Neutrophil (primary cell): ENCODE measurements around the gene IGSF21.

Experiments
- H3K27ac ChIP-seq: fragments of 200-600 bp; sonication (generic); 2 replicates; pipeline ENCODE4 v1.5.1; 2016; ENCODE audit warnings: mild to moderate bottlenecking, moderate library complexity
- H3K27me3 ChIP-seq: fragments of 200-600 bp; sonication (generic); 2 replicates; pipeline ENCODE4 v1.6.0; 2016; ENCODE audit warnings: mild to moderate bottlenecking
- H3K36me3 ChIP-seq: fragments of 200-600 bp; sonication (generic); 2 replicates; pipeline ENCODE4 v1.5.1; 2017
- H3K4me1 ChIP-seq, 2 experiments: fragments of 200-600 bp in 1 of 2; sonication (generic) in 1 of 2; 1 replicate in 1 of 2; 2 replicates in 1 of 2; pipeline versions ENCODE4 v1.5.1 to v1.6.1; 2013 to 2016; ENCODE audit warnings: low read depth in 1 of 2, low read length in 1 of 2, mild to moderate bottlenecking in 1 of 2, moderate library complexity in 1 of 2; ENCODE audit not compliant: control insufficient read depth in 1 of 2, insufficient read depth in 1 of 2
- H3K4me3 ChIP-seq, 2 experiments: fragments of 200-600 bp in 1 of 2; sonication (generic) in 1 of 2; 1 replicate in 1 of 2; 2 replicates in 1 of 2; pipeline ENCODE4 v1.5.1; 2013 to 2016; ENCODE audit warnings: low read depth in 1 of 2, low read length in 1 of 2, mild to moderate bottlenecking in 1 of 2, moderate library complexity in 1 of 2
- H3K9me3 ChIP-seq: fragments of 200-600 bp; sonication (generic); 2 replicates; pipeline ENCODE4 v1.5.1; 2016
- TF ChIP-seq, protein P1 (sequence below): fragments of 200-600 bp; sonication (generic); IDR thresholded peaks from 2 replicates; pipeline ENCODE4 v1.5.1; 2016; ENCODE audit warnings: antibody characterized with exemption

Gene IGSF21

DNA sequence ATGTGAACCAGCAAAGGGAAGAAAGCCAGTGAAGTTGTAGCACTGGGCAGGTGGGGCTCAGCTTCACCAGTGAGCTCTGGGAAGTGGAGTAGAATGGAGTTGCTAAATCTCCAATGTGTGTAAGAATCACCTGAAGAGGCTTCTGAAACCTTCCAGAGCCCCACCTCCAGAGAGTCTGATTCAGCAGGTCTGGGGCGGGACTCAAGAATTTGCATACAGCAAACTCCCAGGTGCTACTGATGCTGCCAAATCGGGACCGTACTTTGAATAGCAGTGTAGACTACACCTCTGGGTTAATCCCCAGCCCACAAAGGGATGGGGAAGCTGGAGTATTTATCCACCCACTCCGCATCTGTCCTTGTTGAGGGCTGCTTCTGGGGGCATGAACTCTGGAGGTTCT, 154.3 kb downstream of the IGSF21 start:
- no peaks in the 10 kb centered on the region for H3K9me3 ChIP-seq
- H3K27me3 ChIP-seq: no peaks in the 10 kb centered on the region
- no peak overlapping the region for H3K27ac ChIP-seq
- no peaks in the 10 kb centered on the region for H3K4me1 ChIP-seq
- TF ChIP-seq, protein P1, sequence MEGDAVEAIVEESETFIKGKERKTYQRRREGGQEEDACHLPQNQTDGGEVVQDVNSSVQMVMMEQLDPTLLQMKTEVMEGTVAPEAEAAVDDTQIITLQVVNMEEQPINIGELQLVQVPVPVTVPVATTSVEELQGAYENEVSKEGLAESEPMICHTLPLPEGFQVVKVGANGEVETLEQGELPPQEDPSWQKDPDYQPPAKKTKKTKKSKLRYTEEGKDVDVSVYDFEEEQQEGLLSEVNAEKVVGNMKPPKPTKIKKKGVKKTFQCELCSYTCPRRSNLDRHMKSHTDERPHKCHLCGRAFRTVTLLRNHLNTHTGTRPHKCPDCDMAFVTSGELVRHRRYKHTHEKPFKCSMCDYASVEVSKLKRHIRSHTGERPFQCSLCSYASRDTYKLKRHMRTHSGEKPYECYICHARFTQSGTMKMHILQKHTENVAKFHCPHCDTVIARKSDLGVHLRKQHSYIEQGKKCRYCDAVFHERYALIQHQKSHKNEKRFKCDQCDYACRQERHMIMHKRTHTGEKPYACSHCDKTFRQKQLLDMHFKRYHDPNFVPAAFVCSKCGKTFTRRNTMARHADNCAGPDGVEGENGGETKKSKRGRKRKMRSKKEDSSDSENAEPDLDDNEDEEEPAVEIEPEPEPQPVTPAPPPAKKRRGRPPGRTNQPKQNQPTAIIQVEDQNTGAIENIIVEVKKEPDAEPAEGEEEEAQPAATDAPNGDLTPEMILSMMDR: no peak
- no peak overlapping the region for H3K4me3 ChIP-seq
- no peaks in the 10 kb centered on the region for H3K36me3 ChIP-seq

DNA sequence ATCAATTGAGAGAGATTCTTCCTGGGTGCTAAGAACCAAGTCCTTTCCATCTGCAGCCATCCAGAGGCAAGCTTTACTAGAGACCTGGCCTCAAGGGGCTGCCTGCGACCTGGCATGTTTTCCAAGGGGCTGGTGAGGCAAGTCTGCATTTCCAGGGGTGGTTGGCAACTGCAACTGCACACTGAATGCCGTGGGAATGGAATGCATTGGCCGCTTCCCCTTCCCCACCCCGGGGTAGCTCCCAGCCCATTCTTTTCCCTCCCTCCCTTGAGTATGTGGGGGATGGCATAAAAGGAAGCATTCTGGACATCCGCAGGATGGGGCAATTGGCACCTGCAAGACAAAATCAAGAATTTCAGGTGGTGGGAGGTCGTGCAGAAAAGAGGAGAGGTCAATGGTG, 155.1 kb downstream of the IGSF21 start:
- Histone ChIP-seq H3K4me3 (no peak overlapping the region), H3K4me1 (no peaks in the 10 kb centered on the region), H3K27ac (no peak overlapping the region), H3K36me3 (no peaks in the 10 kb centered on the region), H3K27me3 (no peaks in the 10 kb centered on the region), H3K9me3 (no peaks in the 10 kb centered on the region)
- TF ChIP-seq, protein P1: no peak

DNA sequence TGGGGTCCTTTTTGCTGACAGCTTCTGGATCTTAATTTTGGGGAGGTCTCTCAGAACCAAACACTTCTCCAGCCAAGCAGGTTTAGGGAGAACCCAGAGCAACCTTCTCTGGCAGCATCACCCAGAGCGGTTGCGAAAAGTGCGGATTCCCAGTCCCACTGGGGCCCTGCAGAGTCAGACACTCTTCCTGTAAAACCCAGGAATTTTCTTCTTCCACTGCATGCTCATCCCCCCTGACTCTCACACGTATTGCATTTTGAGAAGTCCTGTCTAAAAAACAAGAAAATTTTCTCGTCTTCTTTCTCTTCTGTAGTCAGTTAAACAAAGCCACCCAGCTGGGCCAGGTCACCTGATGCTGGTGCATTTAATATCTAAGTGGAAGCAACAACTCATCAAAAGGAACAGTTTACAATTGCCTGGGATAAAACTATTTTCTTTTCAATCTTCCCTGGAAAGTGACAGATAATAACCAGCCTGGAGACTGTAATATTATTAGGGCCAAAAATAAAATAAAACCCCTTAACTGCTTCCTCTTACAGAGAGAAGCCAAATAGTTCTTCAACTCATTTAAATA, 156.0 kb downstream of the IGSF21 start:
- Histone ChIP-seq H3K27ac (no peak overlapping the region), H3K9me3 (no peaks in the 10 kb centered on the region), H3K4me3 (no peak overlapping the region), H3K4me1 (no peaks in the 10 kb centered on the region), H3K27me3 (no peaks in the 10 kb centered on the region), H3K36me3 (no peaks in the 10 kb centered on the region)
- TF ChIP-seq, protein P1: no peak

DNA sequence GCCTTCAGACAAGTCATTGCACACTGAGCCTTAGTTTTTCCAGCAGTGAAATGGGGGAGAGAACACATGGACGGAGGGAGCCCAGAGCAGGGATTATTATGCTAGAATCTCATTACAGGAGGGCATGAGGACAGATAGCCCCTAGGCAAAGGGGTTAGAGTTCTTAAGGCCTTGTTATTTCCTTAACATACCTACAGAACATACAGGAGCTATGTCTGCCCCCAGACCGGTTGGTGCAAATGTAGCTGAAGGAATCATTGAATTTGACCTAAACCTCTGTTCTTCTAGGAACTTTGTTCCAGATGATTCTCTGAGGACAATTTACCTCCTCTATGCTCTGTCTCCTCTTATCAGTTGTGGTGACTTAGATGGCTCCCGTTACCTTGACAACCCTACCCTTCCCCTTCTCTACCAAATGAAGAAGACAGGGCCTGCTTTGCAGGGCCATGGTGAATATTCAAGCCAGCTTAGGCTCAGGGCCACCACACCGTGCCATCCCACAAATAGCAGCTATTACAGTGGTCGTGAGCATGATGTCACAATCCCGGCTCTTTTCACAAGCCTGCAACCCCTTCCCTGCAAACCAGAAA, 156.9 kb downstream of the IGSF21 start:
- TF ChIP-seq, protein P1: no peak
- H3K4me1 ChIP-seq: no peaks in the 10 kb centered on the region
- H3K36me3 ChIP-seq: no peaks in the 10 kb centered on the region
- no peak overlapping the region for H3K27ac ChIP-seq
- no peaks in the 10 kb centered on the region for H3K9me3 ChIP-seq
- H3K4me3 ChIP-seq: no peak overlapping the region
- no peaks in the 10 kb centered on the region for H3K27me3 ChIP-seq

DNA sequence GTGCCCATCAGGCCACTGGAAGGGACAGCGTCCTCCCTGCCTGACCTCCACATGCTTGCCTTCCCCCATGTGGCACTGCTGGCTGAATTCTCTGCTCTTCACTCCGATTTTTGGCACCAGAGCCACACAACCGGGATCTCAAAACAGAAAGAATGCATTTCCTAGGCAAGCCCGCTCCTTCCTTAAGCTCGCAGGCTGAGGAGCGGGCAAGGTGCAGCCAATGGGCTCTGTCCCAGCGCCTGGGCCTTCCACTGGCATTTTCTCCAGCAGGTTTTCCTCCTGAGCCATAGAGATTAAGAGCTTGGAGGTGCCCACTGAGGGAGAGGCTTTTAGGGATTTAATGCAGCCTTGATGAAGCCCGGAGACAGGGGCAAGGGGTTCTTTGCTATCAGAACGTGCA, 158.0 kb downstream of the IGSF21 start:
- no peak overlapping the region for H3K4me3 ChIP-seq

More for the DNA sequence above, 158.0 kb downstream of the IGSF21 start:
- TF ChIP-seq, protein P1: no peak
- Histone ChIP-seq H3K27me3 (no peaks in the 10 kb centered on the region), H3K4me1 (no peaks in the 10 kb centered on the region), H3K9me3 (no peaks in the 10 kb centered on the region), H3K27ac (no peak overlapping the region), H3K36me3 (no peaks in the 10 kb centered on the region)
